HCT116 (cell line): Measurements from ENCODE around the gene MOV10L1. TPM values are rescaled to one million over a fixed set of nuclear protein-coding genes. Genes with fewer than 3 reads are reported as not detected.

Experiments used
- ATAC-seq: fragments of 200-7000 bp; cut with Tn5 transposase; 2 replicates; pipeline ENCODE4 v1.9.1; 2020; ENCODE audit warnings: mild to moderate bottlenecking, moderate library complexity
- BruUV-seq: library from RNA; stranded (reverse); fragments of 400-500 nt; replicated peaks from 2 replicates; lab custom pipeline; 2021; lab: Mats Ljungman, UMichigan
- CTCF ChIA-PET: fragments of 300-600 bp; sonication (Branson Sonifier 250); formaldehyde crosslinking; loops from one replicate; lab custom pipeline; 2021; ENCODE audit warnings: antibody characterized with exemption; lab: Charles Lee
- POLR2A ChIA-PET: fragments of 300-600, 350-600 bp; sonication (Branson Sonifier 250); formaldehyde crosslinking; loops from one replicate; lab custom pipeline; 2021; ENCODE audit warnings: antibody characterized with exemption; lab: Charles Lee
- RAD21 ChIA-PET, 2 experiments: fragments of 300-600 bp; sonication (Branson Sonifier 250); formaldehyde crosslinking; loops; one replicate each; lab custom pipeline; 2023; ENCODE audit warnings: low total read pairs in 2 of 2; ENCODE audit not compliant: uncharacterized antibody in 2 of 2, unreplicated experiment in 2 of 2, low non-redundant PET in 1 of 2; lab: Charles Lee
- DNase-seq: peaks from one replicate; pipeline ENCODE4 v3.0.0-alpha.2; 2010; ENCODE audit warnings: low read depth, low spot score
- H2AFZ ChIP-seq: fragments of 200-600 bp; shearing (Covaris generic), sonication (generic); 2 replicates; pipeline ENCODE4 v1.6.1; 2017; ENCODE audit warnings: low read depth, mixed run types, mixed read lengths, antibody characterized with exemption, low read length; ENCODE audit not compliant: poor library complexity, severe bottlenecking
- H3K27ac ChIP-seq: 2 replicates; pipeline ENCODE4 v1.5.1; 2012; ENCODE audit warnings: low read depth, low read length
- H3K27me3 ChIP-seq: fragments of 200-600 bp; sonication (generic); 2 replicates; pipeline ENCODE4 v1.6.1; 2016; ENCODE audit warnings: mixed run types, low read length, mixed read lengths; ENCODE audit not compliant: insufficient read depth
- H3K36me3 ChIP-seq, 2 experiments: fragments of 200-500 bp in 1 of 2; fragments of 200-600 bp in 1 of 2; sonication (Bioruptor generic) in 1 of 2; sonication (generic) in 1 of 2; 2 replicates each; pipeline versions ENCODE4 v1.5.1 to v1.6.1; 2014 to 2016; ENCODE audit warnings: low read length in 2 of 2, inconsistent platforms in 1 of 2, mixed read lengths in 1 of 2, mixed run types in 1 of 2; ENCODE audit not compliant: insufficient read depth in 2 of 2, control insufficient read depth in 1 of 2
- H3K4me1 ChIP-seq, 2 experiments: fragments of 200-600 bp in 1 of 2; sonication (generic) in 1 of 2; 2 replicates each; pipeline versions ENCODE4 v1.5.1 to v1.6.1; 2012 to 2017; ENCODE audit warnings: low read length in 2 of 2, inconsistent platforms in 1 of 2, mild to moderate bottlenecking in 1 of 2, mixed read lengths in 1 of 2, mixed run types in 1 of 2, moderate library complexity in 1 of 2; ENCODE audit not compliant: insufficient read depth in 2 of 2, control insufficient read depth in 1 of 2
- H3K4me2 ChIP-seq: fragments of 200-600 bp; sonication (generic); 2 replicates; pipeline ENCODE4 v1.6.1; 2017; ENCODE audit warnings: mixed run types, low read length, mixed read lengths
- H3K4me3 ChIP-seq, 2 experiments: fragments of 200-600 bp in 1 of 2; sonication (generic) in 1 of 2; replicated peaks in 1 of 2; 2 replicates each; pipeline ENCODE4 v1.5.1; 2011 to 2016; ENCODE audit warnings: low read length in 2 of 2, control low read depth in 1 of 2, low read depth in 1 of 2, mild to moderate bottlenecking in 1 of 2, mixed read lengths in 1 of 2, mixed run types in 1 of 2
- H3K79me2 ChIP-seq: fragments of 200-600 bp; sonication (generic); 2 replicates; pipeline ENCODE4 v1.6.1; 2017; ENCODE audit warnings: mild to moderate bottlenecking, mixed run types, low read length, moderate library complexity, mixed read lengths; ENCODE audit not compliant: insufficient read depth
- H3K9ac ChIP-seq: fragments of 200-600 bp; sonication (generic); 2 replicates; pipeline ENCODE4 v1.6.1; 2016; ENCODE audit warnings: low read length, mixed read lengths
- H3K9me2 ChIP-seq: fragments of 200-600 bp; sonication (generic), shearing (Covaris generic); 2 replicates; pipeline ENCODE4 v1.6.1; 2017; ENCODE audit warnings: mixed run types, mild to moderate bottlenecking, moderate library complexity; ENCODE audit not compliant: insufficient read depth
- H3K9me3 ChIP-seq, 2 experiments: fragments of 200-500 bp in 1 of 2; fragments of 200-600 bp in 1 of 2; sonication (Bioruptor generic) in 1 of 2; sonication (generic) in 1 of 2; 2 replicates each; pipeline ENCODE4 v1.6.1; 2014 to 2017; ENCODE audit warnings: low read length in 2 of 2, mixed read lengths in 2 of 2, inconsistent platforms in 1 of 2, low read depth in 1 of 2, mild to moderate bottlenecking in 1 of 2, mixed run types in 1 of 2, moderate library complexity in 1 of 2; ENCODE audit not compliant: control insufficient read depth in 1 of 2, insufficient read depth in 1 of 2
- H4K20me1 ChIP-seq: fragments of 200-600 bp; sonication (generic), shearing (Covaris generic); 2 replicates; pipeline ENCODE4 v1.6.1; 2017; ENCODE audit warnings: mixed run types, mild to moderate bottlenecking, moderate library complexity; ENCODE audit not compliant: insufficient read depth
- EGR1 ChIP-seq: IDR thresholded peaks from 2 replicates; pipeline ENCODE4 v1.6.1; 2012; ENCODE audit warnings: low read depth
- ELF1 ChIP-seq: IDR thresholded peaks from 2 replicates; pipeline ENCODE4 v1.6.1; 2012; ENCODE audit warnings: low read depth, borderline replicate concordance
- EZH2 ChIP-seq: fragments of 200-600 bp; sonication (generic); IDR thresholded peaks from 2 replicates; pipeline ENCODE4 v1.6.1; 2017; ENCODE audit warnings: antibody characterized with exemption, mixed run types
- FOSL1 ChIP-seq: IDR thresholded peaks from 2 replicates; pipeline ENCODE4 v1.6.1; 2012; ENCODE audit warnings: low read depth
- JUND ChIP-seq: IDR thresholded peaks from 2 replicates; pipeline ENCODE4 v1.6.1; 2012
- POLR2A ChIP-seq: IDR thresholded peaks from 2 replicates; pipeline ENCODE4 v1.7.0; 2011; ENCODE audit warnings: borderline replicate concordance; ENCODE audit not compliant: insufficient read depth, insufficient read length; ENCODE audit errors: extremely low read depth
- RAD21 ChIP-seq: IDR thresholded peaks from 2 replicates; pipeline ENCODE4 v1.6.1; 2012; ENCODE audit warnings: low read depth, mild to moderate bottlenecking
- ZFX ChIP-seq: fragments of 450-650 bp; IDR thresholded peaks from 2 replicates; pipeline ENCODE4 v1.6.1; 2017
- intact Hi-C: fragments of 100-400 bp; cut with micrococcal nuclease; formaldehyde crosslinking; loops from 2 replicates; pipeline ENCODE4 v1.10.0; 2022
- total RNA-seq: library from RNA; stranded (reverse); gene quantifications from one replicate; pipeline ENCODE4 v1.2.1, GENCODE V29; 2021; ENCODE audit not compliant: unreplicated experiment
- TF ChIP-seq, protein P1 (sequence below), 3 experiments: fragments of 200-600 bp in 1 of 3; sonication (generic) in 1 of 3; IDR thresholded peaks in 2 of 3; conservative IDR thresholded peaks in 1 of 3; 2 replicates each; pipeline ENCODE4 v1.5.1; 2012 to 2017; ENCODE audit warnings: low read depth in 2 of 3, low read length in 2 of 3, antibody characterized with exemption in 1 of 3, borderline replicate concordance in 1 of 3, control low read depth in 1 of 3, mild to moderate bottlenecking in 1 of 3, mixed read lengths in 1 of 3, mixed run types in 1 of 3, moderate library complexity in 1 of 3; ENCODE audit not compliant: insufficient read depth in 1 of 3
- TF ChIP-seq, protein P2 (sequence below): IDR thresholded peaks from 2 replicates; pipeline ENCODE4 v1.6.1; 2012

The MOV10L1 gene
- total RNA-seq, 1 experiment from 2014 or later: not detected

DNA sequence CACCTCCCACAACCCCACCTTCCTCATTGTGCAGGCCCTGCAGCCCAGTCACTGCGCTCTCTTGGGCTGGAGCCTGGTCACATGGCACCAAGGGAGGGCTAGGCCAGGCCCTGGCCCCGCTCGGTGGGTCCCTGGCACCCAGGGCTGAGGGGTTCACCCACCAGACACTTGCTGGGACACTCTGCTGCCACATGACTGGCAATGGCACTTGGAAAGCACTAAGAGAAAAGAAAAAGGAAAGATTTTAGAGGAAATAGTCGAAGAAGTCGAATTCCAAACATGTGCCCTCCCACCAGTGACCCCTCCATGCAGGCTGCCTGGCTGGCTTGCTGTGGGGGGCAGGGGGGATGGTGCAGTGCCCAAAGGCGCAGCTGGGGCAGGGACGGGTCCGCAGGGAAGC lies 19.4 kb upstream of the MOV10L1 start:
- Histone ChIP-seq H3K9ac (no peak overlapping the region), H3K4me2 (no peak overlapping the region), H2AFZ (no peak overlapping the region), H3K27me3 (no peaks in the 10 kb centered on the region), H3K36me3 (no peaks in the 10 kb centered on the region), H3K27ac (no peak overlapping the region), H3K4me1 (peaks cover 0 to 11% of the 10 kb centered on the region in 2 experiments; a peak in 2 of 4 replicates), H3K4me3 (no peak overlapping the region), H3K9me2 (no peaks in the 10 kb centered on the region), H3K9me3 (no peaks in the 10 kb centered on the region)
- no TSS peak for BruUV-seq
- ChIA-PET POLR2A (no interaction called here), CTCF (no interaction called here)
- DNase-seq: no peak
- intact Hi-C loops: no loop called here
- TF ChIP-seq EGR1 (no peak), EZH2 (no peak), ELF1 (no peak), POLR2A (no peak), FOSL1 (no peak), RAD21 (no peak), ZFX (no peak), JUND (no peak)
- TF ChIP-seq, protein P1, sequence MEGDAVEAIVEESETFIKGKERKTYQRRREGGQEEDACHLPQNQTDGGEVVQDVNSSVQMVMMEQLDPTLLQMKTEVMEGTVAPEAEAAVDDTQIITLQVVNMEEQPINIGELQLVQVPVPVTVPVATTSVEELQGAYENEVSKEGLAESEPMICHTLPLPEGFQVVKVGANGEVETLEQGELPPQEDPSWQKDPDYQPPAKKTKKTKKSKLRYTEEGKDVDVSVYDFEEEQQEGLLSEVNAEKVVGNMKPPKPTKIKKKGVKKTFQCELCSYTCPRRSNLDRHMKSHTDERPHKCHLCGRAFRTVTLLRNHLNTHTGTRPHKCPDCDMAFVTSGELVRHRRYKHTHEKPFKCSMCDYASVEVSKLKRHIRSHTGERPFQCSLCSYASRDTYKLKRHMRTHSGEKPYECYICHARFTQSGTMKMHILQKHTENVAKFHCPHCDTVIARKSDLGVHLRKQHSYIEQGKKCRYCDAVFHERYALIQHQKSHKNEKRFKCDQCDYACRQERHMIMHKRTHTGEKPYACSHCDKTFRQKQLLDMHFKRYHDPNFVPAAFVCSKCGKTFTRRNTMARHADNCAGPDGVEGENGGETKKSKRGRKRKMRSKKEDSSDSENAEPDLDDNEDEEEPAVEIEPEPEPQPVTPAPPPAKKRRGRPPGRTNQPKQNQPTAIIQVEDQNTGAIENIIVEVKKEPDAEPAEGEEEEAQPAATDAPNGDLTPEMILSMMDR (IDR thresholded peaks at IDR 0.05 in 2 of 3, conservative IDR thresholded peaks at IDR 0.05 in 1 of 3; ENCODE audit: borderline replicate concordance in 1 of 3, insufficient read depth in 1 of 3, low read depth in 2 of 3, low read length in 2 of 3): no peak
- TF ChIP-seq, protein P2, sequence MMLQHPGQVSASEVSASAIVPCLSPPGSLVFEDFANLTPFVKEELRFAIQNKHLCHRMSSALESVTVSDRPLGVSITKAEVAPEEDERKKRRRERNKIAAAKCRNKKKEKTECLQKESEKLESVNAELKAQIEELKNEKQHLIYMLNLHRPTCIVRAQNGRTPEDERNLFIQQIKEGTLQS: no peak
- TF ChIP-seq, all 23 proteins: peak for 0
- ATAC-seq: no peak
- Histone ChIP-seq H4K20me1 (no peaks in the 10 kb centered on the region), H3K79me2 (no peaks in the 10 kb centered on the region)
- RAD21 ChIA-PET: no interaction called here
